WERI-Rb-1 (cell line): ENCODE data around the gene PRR20E.
"Not testable (repeated sequence)": the region's sequence is repeated elsewhere in the genome, so short reads cannot be mapped to it uniquely, and the experiment has no call there.

Source experiments
- DNase-seq: peaks from one replicate; pipeline ENCODE4 v3.0.0-alpha.2; 2020
- H3K27ac ChIP-seq: fragments of 250-450 bp; sonication (Bioruptor Pico); 2 replicates; pipeline ENCODE4 v1.5.1; 2020; ENCODE audit warnings: mild to moderate bottlenecking, moderate library complexity
- H3K27me3 ChIP-seq: fragments of 250-450 bp; sonication (Bioruptor Pico); 2 replicates; pipeline ENCODE4 v1.5.1; 2021; ENCODE audit warnings: mild to moderate bottlenecking, low read depth, moderate library complexity; ENCODE audit not compliant: insufficient read depth, severe bottlenecking
- H3K36me3 ChIP-seq: fragments of 250-450 bp; sonication (Bioruptor Pico); 2 replicates; pipeline ENCODE4 v1.5.1; 2020; ENCODE audit warnings: mild to moderate bottlenecking, moderate library complexity
- H3K4me3 ChIP-seq: 2 replicates; pipeline ENCODE4 v1.5.1; 2011; ENCODE audit warnings: low read depth, mild to moderate bottlenecking, control low read depth, low read length
- H3K9me3 ChIP-seq: fragments of 250-450 bp; sonication (Bioruptor Pico); 2 replicates; pipeline ENCODE4 v1.5.1; 2021; ENCODE audit warnings: mild to moderate bottlenecking, moderate library complexity; ENCODE audit not compliant: severe bottlenecking
- CTCF ChIP-seq: IDR thresholded peaks from 2 replicates; pipeline ENCODE4 v1.5.1; 2011; ENCODE audit warnings: low read depth, mild to moderate bottlenecking, control low read depth, inconsistent platforms, low read length

The PRR20E gene

GRCh38 chr13:57166897-57167296 lies at the start of gene PRR20E:
TSS of gene PRR20E (plus strand) at chr13:57167197. CDS start at chr13:57167584, 387 bp downstream.
- not testable (repeated sequence) for H3K9me3 ChIP-seq, H3K4me3 ChIP-seq, H3K27me3 ChIP-seq, H3K27ac ChIP-seq, H3K36me3 ChIP-seq, DNase-seq

GRCh38 chr13:57123681-57124080 lies 43.3 kb upstream of the PRR20E start:
- DNase-seq = no peak
- H3K4me3 ChIP-seq = no peak overlapping the region

GRCh38 chr13:57128909-57129308 lies 38.1 kb upstream of the PRR20E start:
- H3K27ac ChIP-seq = no peak overlapping the region
- H3K36me3 ChIP-seq = no peaks in the 10 kb centered on the region
- H3K4me3 ChIP-seq = no peak overlapping the region
- no peak for DNase-seq
- no peaks in the 10 kb centered on the region for H3K27me3 ChIP-seq
- TF ChIP-seq CTCF = no peak
- no peaks in the 10 kb centered on the region for H3K9me3 ChIP-seq

More at GRCh38 chr13:57123681-57124080, 43.3 kb upstream of the PRR20E start:
- Histone ChIP-seq H3K36me3 (no peaks in the 10 kb centered on the region), H3K27ac (no peak overlapping the region), H3K27me3 (no peaks in the 10 kb centered on the region), H3K9me3 (no peaks in the 10 kb centered on the region)
- TF ChIP-seq CTCF = no peak

GRCh38 chr13:57136093-57136492 lies 30.9 kb upstream of the PRR20E start:
- Histone ChIP-seq H3K36me3 (no peaks in the 10 kb centered on the region), H3K27me3 (no peaks in the 10 kb centered on the region), H3K9me3 (no peaks in the 10 kb centered on the region), H3K27ac (no peak overlapping the region), H3K4me3 (no peak overlapping the region)
- no peak for TF ChIP-seq CTCF
- DNase-seq = no peak

GRCh38 chr13:57137585-57137984 lies 29.4 kb upstream of the PRR20E start:
- no peak for DNase-seq
- no peak overlapping the region for H3K27ac ChIP-seq
- no peak for TF ChIP-seq CTCF
- H3K27me3 ChIP-seq = no peaks in the 10 kb centered on the region
- no peaks in the 10 kb centered on the region for H3K36me3 ChIP-seq
- no peaks in the 10 kb centered on the region for H3K9me3 ChIP-seq
- H3K4me3 ChIP-seq = no peak overlapping the region

- TF ChIP-seq CTCF = no peak
- H3K27me3 ChIP-seq = no peaks in the 10 kb centered on the region
- no peaks in the 10 kb centered on the region for H3K36me3 ChIP-seq
- no peak overlapping the region for H3K27ac ChIP-seq
- no peak for DNase-seq
- no peak overlapping the region for H3K4me3 ChIP-seq
- H3K9me3 ChIP-seq = no peaks in the 10 kb centered on the region
Observed at GRCh38 chr13:57138988-57139387, 28.0 kb upstream of the PRR20E start.

GRCh38 chr13:57139781-57140180 lies 27.2 kb upstream of the PRR20E start:
- not testable (repeated sequence) for H3K27me3 ChIP-seq, H3K27ac ChIP-seq, H3K36me3 ChIP-seq, H3K9me3 ChIP-seq, DNase-seq, H3K4me3 ChIP-seq

GRCh38 chr13:57140235-57140968 lies 26.6 kb upstream of the PRR20E start, which contains the start of gene PRR20A:
TSS of gene PRR20A (plus strand) at chr13:57140918. CDS start at chr13:57141305, 387 bp downstream.
- not testable (repeated sequence) for H3K27ac ChIP-seq, H3K9me3 ChIP-seq, H3K36me3 ChIP-seq, H3K27me3 ChIP-seq, DNase-seq, H3K4me3 ChIP-seq

- DNase-seq, H3K4me3 ChIP-seq, H3K9me3 ChIP-seq, H3K27ac ChIP-seq, H3K36me3 ChIP-seq, H3K27me3 ChIP-seq: not testable (repeated sequence)
Observed at GRCh38 chr13:57147188-57147587, 19.8 kb upstream of the PRR20E start, which contains the start of gene PRR20B. TSS of gene PRR20B (plus strand) at chr13:57147488. CDS start at chr13:57147875, 387 bp downstream.
